Measurements from ENCODE around the gene PLD5.
"Not testable (repeated sequence)": the region's sequence is repeated elsewhere in the genome, so short reads cannot be mapped to it uniquely, and the experiment has no call there.

PLD5 gene

DNA sequence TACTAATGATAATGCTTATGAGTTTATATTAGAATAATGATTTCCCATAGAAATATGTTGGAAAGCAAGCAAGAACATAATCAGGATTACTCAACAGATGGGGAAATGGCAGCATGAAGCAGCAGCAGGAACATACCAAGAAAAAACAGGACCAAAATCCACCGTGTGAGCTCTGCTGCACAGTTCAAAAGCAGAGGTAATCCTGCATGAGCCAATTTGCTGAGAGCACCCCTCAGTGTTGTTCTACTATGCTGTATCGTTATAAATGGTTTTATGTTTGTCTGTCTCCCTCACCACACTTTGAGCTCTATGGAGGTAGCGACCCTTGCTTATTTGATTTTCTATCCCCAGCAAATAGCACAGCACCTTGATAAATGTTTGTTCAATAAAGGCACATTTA is 246.1 kb downstream of the PLD5 start:
- DNase-seq (ENCODE audit: low spot score): not testable (repeated sequence)

DNA sequence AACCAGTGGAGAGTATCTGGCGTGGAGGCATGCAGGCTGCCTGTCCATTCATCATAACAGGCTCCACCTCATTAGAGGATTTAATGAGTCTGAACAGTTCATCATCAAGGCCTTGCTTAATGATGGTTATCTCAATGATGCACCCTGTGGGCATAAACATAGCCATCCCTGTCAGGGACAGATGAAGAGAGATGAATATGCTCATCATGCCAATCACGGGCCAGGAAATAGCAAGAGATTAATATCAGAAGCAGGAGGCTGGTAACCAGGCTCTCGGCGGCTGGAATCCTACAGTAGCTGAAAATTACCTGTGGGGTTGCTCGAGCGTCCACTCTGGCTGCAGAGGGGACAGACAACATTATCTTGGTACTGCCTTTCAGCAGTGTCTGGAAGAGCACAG is 247.7 kb downstream of the PLD5 start:
- not testable (repeated sequence) for DNase-seq (ENCODE audit: low spot score)

DNA sequence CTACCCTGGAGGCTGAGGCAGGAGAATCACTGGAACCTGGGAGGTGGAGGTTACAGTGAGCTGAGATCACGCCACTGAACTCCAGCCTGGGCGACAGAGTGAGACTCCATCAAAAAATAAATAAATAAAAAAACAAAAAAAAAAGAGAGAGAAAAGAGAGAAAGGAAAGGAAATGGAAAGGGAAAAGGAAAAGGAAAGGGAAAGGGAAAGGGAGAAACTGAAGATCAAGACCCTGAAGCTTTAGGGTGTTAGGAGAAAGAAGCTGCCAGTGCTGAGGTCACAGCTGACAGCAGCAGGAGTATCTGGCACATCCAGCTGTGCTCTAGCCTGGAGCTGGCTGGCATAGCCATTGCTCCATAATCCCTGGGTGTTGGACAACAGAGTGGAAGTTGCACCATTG is 257.5 kb downstream of the PLD5 start:
- not testable (repeated sequence) for DNase-seq (ENCODE audit: low spot score)

DNA sequence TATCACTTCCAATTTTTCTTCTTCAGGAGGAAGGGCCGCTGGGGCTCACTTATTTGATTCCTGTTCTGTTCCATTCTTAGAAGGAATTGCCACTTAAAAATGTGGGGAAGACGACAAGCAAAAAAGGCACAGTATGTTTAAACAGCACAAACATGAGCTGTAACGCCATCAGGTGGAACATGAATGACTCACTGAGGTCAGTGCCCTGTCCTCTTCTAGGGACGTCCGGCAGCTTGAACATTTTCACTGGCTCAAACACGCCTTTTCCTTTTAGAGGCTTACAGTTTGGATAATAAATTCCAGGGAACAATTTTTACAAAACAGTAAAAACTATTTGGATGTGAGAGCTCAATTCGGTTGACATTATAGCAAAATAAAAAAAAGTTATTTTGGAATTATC is 260.1 kb downstream of the PLD5 start:
- DNase-seq (ENCODE audit: low spot score): not testable (repeated sequence)

DNA sequence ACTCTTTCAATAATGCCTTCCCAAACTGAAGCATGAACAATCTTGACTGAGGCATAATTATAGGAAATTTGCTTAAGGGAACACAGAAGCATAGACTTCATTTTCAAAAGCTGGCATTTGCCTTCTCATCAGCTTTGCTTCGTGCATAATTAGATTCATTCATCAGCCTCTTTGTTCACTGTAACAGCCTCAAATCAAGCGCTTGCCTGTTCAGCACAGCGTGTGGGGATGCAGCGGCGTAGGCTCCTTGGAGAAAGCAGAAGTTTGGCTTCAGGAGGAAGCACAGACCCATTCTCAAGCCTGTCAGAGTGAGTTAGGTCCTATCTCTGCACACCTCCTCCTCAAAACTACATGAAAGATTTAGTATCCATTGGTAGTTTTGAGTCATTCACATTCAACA is 279.2 kb downstream of the PLD5 start:
- no peak for DNase-seq (ENCODE audit: low spot score)

DNA sequence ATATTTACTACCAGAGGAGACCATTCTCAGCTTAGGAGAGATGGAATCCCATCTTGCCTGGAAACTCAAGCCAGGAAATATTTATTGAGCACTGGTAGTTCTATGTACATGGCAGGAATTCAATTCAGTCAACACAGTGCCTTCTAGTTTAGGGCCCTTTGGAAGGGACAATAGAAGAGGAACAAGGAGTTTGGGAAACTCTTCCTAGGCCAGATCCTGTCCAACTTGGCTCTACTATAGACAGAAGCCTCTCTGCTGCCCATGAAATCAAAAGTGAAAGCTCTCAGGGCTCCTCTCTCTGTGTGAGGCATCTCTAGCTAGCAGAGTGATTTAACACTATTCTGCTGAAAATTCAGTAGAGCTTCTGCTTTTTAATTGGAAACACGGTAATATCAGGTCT is 281.0 kb downstream of the PLD5 start:
- DNase-seq (ENCODE audit: low spot score): no peak

DNA sequence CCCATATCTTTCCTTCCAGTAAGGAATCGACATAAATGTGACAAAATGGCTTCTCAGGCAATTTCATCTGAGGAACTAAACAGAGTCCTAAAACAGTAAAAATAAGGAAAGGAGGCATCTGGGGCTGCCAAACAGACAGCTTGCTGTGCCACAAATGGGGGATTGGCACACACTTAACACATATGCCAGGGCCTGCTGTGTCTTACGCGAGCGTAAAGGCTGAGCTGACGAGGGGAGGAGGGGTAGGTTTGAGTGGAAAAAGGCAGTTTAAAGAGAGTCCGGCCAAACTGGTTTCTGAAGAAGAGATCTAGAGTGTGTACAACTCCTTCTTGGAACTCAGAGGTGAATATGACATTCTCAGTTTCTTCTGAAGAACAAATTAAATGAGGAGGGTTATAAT is 281.5 kb downstream of the PLD5 start:
- DNase-seq (ENCODE audit: low spot score): no peak

DNA sequence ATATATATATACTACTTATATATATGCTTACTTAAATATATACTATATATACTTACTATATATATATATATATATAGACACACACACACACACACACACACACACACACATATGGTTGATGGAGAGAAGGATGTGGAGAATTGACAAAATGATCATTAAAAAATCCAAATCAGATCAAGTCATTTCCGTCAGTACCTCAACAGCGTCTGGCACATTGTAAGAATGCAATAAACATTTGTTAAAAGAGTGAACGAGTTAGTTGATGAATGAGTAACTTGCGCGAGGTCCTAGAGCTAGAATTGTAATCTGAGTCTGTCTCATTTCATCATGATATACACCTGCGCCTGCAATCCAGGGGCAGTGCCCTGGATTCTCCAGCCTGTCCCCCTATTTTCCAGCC is 282.6 kb downstream of the PLD5 start:
- no peak for DNase-seq (ENCODE audit: low spot score)

DNA sequence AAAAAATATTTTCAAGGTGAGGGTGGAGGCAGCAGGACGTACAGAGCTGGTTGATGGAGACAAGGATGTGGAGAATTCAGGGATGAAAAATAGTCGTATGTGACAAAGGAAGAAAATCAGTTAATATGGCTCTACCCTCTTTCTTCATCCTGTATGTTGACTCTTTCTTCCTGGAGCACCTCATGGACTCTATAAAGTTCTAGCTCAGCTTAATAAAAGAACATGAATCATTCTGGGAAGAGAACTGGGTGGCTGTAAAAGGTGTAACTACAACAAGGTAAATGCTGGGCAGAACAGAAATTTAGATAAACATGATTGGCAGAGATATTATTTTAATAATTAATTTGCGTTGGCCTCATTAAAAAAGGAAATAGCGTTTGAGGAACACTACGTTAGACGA is 283.8 kb downstream of the PLD5 start:
- DNase-seq (ENCODE audit: low spot score): no peak

DNA sequence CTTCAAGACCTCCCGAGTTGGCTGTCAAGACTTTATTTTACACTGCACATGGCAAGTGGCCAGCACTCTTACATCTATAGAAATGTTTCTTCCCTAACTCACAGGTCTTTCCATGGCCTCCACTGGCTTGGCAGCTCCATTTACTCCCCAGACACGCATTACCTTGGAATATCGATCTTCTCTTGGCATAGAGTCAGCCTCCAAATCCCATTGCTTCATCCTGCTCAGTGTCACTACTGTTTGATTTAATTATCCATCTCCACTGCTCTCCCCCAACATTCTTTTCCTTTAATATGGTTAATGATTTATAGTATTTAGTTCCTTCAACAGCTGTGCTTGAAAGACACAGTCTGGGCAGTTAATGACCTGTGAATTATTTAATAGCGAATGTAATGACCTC is 284.4 kb downstream of the PLD5 start:
- no peak for DNase-seq (ENCODE audit: low spot score)

DNA sequence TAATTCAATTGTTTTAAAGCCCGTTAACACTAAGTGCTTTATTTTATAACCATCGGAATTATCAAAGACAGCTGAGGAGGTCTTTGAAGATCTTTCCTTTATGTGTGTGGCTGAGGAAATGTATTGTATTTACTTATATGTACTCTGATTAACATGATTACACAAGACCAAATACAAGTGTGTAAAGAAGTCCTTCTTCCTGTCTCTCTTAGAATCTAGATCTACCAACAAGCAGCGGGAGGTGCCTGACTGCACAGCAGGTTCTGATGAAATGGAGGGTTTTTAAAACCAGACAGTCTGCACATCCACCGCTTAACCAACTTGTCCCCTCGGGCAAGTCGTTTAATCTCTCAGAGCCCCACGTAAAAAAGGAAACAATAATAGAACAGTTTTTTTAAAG is 285.1 kb downstream of the PLD5 start:
- DNase-seq (ENCODE audit: low spot score): no peak

DNA sequence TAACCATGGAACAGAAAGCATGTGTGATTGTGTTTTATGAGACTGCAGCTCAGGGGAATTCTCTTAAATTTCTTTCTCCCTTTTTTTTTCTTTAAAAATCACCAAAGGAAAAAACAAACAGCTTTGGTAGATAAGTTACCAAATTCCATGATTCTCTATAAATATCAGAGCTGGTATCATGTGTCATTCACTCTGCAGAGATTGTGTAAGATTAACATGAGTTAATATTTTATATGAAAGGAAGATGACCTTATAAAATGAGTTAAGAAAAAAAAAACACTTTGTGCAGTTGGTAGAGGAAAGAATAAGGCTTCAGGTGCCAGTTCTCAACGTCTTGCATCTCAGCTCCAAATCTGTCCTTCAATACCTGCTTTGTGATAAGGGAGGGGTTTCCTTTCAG is 287.4 kb downstream of the PLD5 start:
- DNase-seq (ENCODE audit: low spot score): no peak

DNA sequence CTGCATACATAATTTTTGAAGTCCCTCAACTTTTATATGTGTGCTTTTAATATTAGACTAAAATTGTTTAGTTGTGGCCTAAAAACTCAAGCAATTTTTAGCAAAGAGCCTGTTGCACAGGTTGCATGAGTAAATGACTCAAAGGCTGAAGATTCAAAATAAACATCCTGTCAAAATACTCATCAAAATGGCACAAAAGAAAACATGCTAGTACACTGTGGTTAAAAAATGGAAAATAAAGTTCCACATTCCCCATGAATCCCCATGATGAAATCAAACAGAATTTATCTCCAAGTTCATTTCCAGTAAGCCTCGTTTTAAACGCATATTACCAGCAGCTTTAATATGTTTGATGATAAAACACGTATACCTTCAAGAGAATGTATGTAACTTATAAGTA is 295.5 kb downstream of the PLD5 start:
- no peak for DNase-seq (ENCODE audit: low spot score)

DNA sequence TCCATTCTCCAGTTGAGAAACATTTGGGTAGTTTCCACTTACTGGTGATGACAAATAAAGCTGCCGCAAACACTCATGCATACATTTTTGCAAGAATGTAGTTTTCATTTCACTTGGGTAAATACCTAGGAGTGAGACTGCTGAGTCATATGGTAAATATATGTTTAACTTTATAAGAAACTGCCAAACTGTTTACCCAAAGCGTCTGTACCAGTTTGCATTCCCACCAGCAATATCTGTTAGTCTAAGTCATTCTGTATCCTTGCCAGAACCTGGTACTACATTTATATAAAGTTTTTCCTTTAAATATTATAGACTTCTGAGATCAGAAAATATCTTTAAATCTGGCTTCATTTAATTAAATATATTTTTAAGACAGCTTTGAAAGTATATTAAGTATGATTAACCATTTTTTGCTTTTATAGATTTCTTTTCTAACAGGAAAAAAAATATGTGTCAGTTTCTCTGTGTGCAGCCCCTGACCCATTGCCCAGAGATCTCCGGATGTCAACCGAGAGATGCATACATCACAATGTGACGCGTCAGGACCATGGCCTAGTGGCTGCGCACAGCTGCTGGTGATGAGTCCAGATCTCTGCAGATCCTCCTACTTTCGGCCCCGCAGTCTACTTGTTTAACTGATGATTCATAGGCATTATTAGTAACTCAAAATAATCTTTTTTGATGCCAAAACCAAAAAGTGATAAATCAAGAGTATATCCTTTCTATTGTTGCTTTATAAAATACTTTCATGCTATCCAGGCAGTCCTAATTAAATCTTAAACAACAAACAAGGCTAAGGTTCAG is 298.5 kb downstream of the PLD5 start:
- DNase-seq (ENCODE audit: low spot score): no peak

DNA sequence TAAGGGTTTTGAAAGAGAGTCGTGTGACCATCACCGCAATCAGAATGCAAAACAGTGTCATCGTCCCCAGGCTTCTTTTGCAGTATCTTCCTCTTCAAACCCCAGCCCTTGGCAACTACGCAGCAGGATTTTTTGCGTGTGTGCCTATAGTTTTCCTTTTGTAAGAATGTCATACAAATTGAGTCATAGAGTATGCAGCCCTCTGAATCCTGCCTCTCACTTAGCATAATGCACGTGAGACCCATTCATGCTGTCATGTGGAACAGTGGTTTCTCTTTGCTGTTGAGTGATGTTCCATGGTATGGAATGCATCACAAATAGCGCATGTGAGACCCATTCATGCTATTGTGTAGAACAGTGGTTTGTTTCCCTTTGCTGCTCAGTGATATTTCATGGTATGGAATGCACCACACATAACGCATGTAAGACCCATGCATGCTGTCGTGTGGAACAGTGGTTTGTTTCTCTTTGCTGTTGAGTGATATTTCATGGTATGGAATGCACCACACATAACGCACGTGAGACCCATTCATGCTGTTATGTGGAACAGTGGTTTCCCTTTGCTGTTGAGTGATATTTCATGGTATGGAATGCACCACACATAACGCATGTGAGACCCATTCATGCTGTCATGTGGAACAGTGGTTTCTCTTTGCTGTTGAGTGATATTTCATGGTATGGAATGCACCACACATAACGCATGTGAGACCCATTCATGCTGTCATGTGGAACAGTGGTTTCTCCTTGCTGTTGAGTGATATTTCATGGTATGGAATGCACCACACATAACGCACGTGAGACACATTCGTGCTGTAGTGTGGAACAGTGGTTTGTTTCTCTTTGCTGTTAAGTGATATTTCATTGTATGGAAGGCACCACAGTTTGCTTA is 299.4 kb downstream of the PLD5 start:
- DNase-seq (ENCODE audit: low spot score): not testable (repeated sequence)

DNA sequence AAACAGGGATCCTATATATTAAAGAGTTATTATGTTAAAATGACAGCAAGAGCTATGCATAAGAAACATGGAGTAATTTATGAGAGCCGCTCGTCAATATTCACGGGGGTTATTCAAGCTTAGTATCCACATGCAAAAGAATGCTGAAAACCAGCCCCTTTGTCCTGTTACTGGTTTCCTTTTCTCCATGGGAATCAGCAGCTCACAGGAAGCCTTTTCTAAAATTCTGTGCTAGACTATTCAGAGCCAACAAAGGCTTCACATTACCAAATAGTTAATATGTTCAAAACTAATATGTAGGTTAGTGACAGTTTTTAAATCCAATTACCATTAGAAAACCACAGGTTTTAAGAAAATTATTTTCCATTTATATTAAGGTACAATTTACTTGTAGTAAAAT is 300.0 kb downstream of the PLD5 start:
- DNase-seq (ENCODE audit: low spot score): no peak

DNA sequence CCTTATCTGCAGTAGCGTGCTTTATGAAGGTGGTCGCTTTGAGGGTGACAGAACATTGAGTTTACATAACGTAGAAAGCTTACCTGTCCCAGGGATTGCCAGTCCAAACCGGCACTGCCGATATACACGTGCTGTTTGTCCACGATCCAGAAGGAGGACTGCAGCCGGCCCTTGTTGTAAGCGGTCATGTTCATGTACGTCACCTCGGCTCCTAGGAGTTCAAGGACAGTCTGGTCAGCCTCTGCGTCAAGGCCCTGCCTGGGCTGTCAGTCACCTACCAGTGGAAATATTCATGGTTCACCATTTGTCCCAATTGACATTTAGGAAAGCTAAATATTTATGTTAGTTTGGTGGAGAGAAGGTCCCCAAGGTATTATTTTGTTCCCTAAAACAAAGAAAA is 304.6 kb downstream of the PLD5 start:
- DNase-seq (ENCODE audit: low spot score): no peak

DNA sequence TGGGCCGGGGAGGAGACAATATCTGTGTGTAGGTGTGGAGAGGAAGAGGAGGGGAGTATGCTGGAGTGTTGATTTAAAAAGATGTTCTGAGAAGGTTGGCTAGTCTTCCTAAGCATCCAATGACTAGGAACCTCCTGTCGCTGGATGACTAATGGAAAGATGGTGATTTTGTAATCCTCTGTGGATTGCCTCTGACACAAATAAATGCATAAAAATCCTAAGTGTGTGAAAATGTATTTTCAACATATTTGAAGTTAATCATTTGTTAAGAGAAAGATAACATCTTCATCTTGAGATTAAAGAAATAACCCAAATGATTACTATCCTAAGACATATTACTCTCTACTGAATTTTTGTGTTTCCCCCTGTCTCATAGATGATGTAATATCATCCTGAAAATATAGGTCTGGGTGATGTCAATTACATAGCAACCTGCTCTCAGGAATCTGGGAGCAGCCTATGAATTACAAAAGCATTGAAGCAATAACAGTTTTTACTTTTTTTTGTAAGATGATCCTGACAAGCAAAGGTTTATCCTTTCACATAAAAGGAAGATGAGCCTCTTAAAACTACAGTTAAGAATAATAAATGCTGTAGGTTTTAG is 305.1 kb downstream of the PLD5 start:
- no peak for DNase-seq (ENCODE audit: low spot score)

DNA sequence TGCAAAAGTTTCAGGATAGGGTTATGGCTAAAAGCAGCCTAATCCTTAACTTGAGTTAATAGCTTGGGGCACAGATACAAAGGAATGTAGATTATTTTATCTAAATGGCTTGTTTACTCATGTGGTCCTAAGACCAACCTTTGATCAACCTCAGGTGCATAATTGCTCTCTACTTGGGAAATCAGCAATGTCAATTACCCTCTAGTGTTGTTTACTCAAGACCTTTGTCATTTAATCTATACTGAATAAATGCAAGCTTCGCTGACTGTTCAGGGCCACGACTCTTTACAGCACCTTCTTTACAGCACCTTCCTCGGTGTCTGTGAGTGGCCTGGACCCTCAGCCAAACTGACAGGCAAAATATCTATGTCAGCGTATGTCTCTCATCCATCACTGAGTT is 308.1 kb downstream of the PLD5 start:
- DNase-seq (ENCODE audit: low spot score): no peak

DNA sequence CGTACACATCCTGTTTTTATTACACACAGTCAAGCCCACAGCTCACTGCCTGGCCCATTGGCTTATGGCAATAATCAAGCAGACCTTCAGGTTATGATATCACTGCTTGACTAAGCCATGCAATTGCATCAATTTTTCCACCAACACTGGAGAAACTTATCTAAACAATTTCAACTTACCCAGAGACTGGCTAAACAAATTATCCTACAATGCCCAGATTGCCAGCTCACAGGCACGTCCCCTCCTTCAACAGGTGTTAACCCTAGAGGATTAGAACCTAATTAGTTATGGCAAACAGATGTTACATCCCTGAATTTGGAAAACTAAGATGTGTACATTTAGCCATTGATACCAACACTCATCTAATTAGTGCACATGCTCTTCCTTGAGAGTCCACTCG is 310.0 kb downstream of the PLD5 start:
- DNase-seq (ENCODE audit: low spot score): not testable (repeated sequence)

DNA sequence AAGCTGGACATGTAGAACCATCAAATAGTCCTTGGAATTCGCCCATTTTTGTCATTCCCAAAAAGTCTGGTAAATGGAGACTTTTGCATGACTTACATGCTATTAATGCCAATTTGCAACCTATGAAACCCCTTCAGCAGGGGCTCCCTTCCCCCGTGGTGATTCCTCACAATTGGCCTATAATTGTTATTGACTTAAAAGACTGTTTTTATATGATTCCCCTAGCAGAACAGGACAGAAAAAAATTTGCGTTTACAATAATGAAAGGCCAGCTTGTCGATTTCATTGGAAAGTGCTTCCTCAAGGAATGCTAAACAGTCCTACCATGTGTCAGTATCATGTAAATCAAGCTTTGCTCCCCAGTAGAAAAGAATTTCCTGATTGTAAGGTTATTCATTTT is 311.5 kb downstream of the PLD5 start:
- DNase-seq (ENCODE audit: low spot score): not testable (repeated sequence)

DNA sequence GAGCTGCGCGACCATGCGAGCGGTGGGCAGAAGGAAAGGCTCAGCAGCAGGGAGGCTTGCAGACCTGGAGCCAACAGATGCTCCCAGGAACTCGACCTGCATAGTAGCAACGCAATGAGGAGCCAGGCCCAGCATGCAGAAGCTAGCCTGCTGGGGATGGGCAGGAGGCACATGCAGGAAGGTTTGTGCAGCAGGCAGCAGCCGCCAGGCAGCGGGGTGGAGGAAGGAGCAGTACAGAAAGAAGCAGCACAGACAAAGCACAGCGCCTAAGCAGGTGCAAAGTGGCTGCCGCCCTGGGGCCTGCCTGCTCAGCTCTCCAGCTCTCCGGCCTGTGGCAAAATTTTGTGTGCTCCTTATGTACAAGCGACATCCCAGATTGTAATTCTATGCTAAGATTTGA is 312.1 kb downstream of the PLD5 start:
- DNase-seq (ENCODE audit: low spot score): no peak
